ENCODE data around the gene SOX1. TPM values are rescaled to one million over a fixed set of nuclear protein-coding genes. Genes with fewer than 3 reads are reported as not detected.

SOX1 gene
- total RNA-seq, 1 experiment from 2014 or later, result not detected

DNA sequence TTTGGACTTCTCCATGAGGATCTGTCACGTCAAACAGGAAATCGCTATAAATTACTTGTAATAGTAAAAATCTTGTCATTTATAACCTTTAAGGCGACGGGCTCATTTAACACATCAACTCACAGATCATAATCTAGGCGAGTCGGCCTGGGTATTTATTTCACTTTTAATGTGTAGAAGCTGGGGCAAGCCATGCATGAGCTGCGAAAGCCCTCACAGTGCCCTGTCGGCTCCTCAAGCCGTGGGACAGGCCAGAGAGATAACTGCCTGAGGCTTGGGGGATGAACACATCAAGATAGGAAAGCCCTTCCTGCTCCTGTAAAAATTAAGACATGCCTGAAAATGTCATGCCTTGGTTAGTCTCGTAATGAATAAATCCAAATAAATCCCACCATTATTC is 30.8 kb downstream of the SOX1 start:
- no peaks in the 10 kb centered on the region for H3K36me3 Mint-ChIP-seq (ENCODE audit: insufficient read depth, unreplicated experiment)
- intact Hi-C loops (cut with micrococcal nuclease; ENCODE audit: unreplicated experiment), result no loop called here
- H3K4me3 Mint-ChIP-seq (ENCODE audit: low read depth, unreplicated experiment), result no peak overlapping the region
- H3K4me1 Mint-ChIP-seq (ENCODE audit: low read depth, unreplicated experiment), result no peaks in the 10 kb centered on the region
- CTCF ChIA-PET, result no interaction called here
- TF ChIP-seq, protein P1, sequence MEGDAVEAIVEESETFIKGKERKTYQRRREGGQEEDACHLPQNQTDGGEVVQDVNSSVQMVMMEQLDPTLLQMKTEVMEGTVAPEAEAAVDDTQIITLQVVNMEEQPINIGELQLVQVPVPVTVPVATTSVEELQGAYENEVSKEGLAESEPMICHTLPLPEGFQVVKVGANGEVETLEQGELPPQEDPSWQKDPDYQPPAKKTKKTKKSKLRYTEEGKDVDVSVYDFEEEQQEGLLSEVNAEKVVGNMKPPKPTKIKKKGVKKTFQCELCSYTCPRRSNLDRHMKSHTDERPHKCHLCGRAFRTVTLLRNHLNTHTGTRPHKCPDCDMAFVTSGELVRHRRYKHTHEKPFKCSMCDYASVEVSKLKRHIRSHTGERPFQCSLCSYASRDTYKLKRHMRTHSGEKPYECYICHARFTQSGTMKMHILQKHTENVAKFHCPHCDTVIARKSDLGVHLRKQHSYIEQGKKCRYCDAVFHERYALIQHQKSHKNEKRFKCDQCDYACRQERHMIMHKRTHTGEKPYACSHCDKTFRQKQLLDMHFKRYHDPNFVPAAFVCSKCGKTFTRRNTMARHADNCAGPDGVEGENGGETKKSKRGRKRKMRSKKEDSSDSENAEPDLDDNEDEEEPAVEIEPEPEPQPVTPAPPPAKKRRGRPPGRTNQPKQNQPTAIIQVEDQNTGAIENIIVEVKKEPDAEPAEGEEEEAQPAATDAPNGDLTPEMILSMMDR (IDR thresholded peaks at IDR 0.05; ENCODE audit: unreplicated experiment), result no peak
- peaks cover 3% of the 10 kb centered on the region for H3K9me3 Mint-ChIP-seq (ENCODE audit: low read depth, unreplicated experiment)
- no peak overlapping the region for H3K27ac Mint-ChIP-seq (ENCODE audit: unreplicated experiment)
- no TSS peak for BruUV-seq (replicated peaks)
- no peaks in the 10 kb centered on the region for H3K27me3 Mint-ChIP-seq (ENCODE audit: unreplicated experiment)
- DNase-seq, result no peak

DNA sequence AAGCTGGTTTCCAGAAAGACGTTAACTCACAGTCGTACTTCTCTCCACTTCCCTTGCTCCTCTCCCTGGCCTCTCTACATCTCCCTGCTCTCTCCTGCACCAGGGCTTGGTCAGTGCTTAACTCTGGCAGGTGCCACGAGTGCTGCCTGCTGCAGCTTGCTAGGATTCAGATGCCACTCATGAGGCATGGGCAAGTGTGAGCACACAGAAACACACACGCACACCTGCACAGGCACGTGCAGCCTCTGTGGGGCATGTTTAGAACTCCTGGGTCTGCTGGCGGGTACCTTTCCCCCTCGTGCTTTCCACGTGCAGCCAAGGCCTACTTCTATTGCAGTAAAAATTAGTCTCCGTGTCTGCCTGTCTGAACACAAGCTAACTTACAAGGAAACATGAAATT is 31.8 kb downstream of the SOX1 start:
- TF ChIP-seq, protein P1 (IDR thresholded peaks at IDR 0.05; ENCODE audit: unreplicated experiment), result no peak
- no peak overlapping the region for H3K27ac Mint-ChIP-seq (ENCODE audit: unreplicated experiment)
- BruUV-seq (replicated peaks), result no TSS peak
- H3K9me3 Mint-ChIP-seq (ENCODE audit: low read depth, unreplicated experiment), result peaks cover 3% of the 10 kb centered on the region
- H3K36me3 Mint-ChIP-seq (ENCODE audit: insufficient read depth, unreplicated experiment), result no peaks in the 10 kb centered on the region
- no peak for DNase-seq
- H3K4me1 Mint-ChIP-seq (ENCODE audit: low read depth, unreplicated experiment), result no peaks in the 10 kb centered on the region
- H3K4me3 Mint-ChIP-seq (ENCODE audit: low read depth, unreplicated experiment), result no peak overlapping the region
- CTCF ChIA-PET, result no interaction called here
- H3K27me3 Mint-ChIP-seq (ENCODE audit: unreplicated experiment), result no peaks in the 10 kb centered on the region
- intact Hi-C loops (cut with micrococcal nuclease; ENCODE audit: unreplicated experiment), result no loop called here

DNA sequence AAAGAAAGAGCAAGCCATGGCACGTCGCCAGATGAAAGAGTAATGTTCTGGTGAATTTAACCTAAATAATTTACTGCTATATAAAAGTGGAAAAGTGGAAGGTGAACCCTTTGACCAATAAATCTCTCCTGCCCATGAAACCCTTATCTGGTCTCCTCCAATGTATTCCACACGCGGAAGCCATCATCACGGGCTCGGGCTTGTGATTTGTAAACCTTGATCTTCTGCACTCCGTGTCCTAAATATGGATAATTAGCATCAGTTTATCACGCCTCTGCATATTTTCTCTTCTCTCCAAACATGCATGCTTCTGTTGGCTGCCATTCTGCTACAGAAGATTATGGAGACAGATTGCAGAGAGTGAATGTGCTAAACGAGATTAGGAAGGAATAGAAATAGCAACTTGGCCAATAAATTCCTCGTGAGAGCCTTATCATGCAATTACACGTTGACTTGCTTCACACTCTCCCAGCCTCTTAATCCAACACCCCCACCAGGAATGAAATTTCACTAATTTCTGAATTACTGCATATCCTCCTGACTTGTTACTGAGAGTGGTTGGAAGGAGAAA is 34.5 kb downstream of the SOX1 start:
- CTCF ChIA-PET, result no interaction called here
- Mint-ChIP-seq H3K27ac (ENCODE audit: unreplicated experiment) (no peak overlapping the region), H3K4me3 (ENCODE audit: low read depth, unreplicated experiment) (no peak overlapping the region), H3K9me3 (ENCODE audit: low read depth, unreplicated experiment) (no peaks in the 10 kb centered on the region), H3K27me3 (ENCODE audit: unreplicated experiment) (no peaks in the 10 kb centered on the region), H3K36me3 (ENCODE audit: insufficient read depth, unreplicated experiment) (no peaks in the 10 kb centered on the region), H3K4me1 (ENCODE audit: low read depth, unreplicated experiment) (no peaks in the 10 kb centered on the region)
- DNase-seq, result no peak
- TF ChIP-seq, protein P1 (IDR thresholded peaks at IDR 0.05; ENCODE audit: unreplicated experiment), result no peak
- intact Hi-C loops (cut with micrococcal nuclease; ENCODE audit: unreplicated experiment), result no loop called here
- no TSS peak for BruUV-seq (replicated peaks)

DNA sequence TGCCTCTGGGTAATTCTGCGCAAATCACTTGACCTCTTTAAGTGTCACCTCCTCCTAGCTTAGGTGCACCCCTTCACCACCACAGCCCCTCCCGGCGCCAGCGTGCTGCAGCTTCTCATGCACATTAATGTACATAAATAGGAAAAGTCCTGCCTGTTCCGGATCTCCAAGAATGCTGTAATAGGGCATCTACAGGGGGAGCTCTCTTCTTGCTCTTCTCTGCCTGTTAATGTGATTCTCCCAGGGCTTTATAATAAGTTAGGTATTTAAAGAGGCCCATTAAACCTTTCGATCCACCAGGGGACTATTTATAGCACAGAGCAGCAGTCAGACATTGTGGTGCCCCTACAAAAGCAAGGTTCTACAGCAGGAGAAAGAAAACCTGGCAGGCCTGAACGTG is 35.3 kb downstream of the SOX1 start:
- TF ChIP-seq, protein P1 (IDR thresholded peaks at IDR 0.05; ENCODE audit: unreplicated experiment), result no peak
- CTCF ChIA-PET, result no interaction called here
- DNase-seq, result no peak
- intact Hi-C loops (cut with micrococcal nuclease; ENCODE audit: unreplicated experiment), result no loop called here
- no peak overlapping the region for H3K27ac Mint-ChIP-seq (ENCODE audit: unreplicated experiment)
- H3K27me3 Mint-ChIP-seq (ENCODE audit: unreplicated experiment), result no peaks in the 10 kb centered on the region
- no peaks in the 10 kb centered on the region for H3K9me3 Mint-ChIP-seq (ENCODE audit: low read depth, unreplicated experiment)
- H3K4me3 Mint-ChIP-seq (ENCODE audit: low read depth, unreplicated experiment), result no peak overlapping the region
- no peaks in the 10 kb centered on the region for H3K36me3 Mint-ChIP-seq (ENCODE audit: insufficient read depth, unreplicated experiment)
- no TSS peak for BruUV-seq (replicated peaks)
- H3K4me1 Mint-ChIP-seq (ENCODE audit: low read depth, unreplicated experiment), result no peaks in the 10 kb centered on the region
